NCI-H226 (cell line): ENCODE data around the gene ELAC2.

Source experiments
- DNase-seq: peaks from one replicate; pipeline ENCODE4 v3.0.0-alpha.2; 2015

ELAC2 gene

DNA sequence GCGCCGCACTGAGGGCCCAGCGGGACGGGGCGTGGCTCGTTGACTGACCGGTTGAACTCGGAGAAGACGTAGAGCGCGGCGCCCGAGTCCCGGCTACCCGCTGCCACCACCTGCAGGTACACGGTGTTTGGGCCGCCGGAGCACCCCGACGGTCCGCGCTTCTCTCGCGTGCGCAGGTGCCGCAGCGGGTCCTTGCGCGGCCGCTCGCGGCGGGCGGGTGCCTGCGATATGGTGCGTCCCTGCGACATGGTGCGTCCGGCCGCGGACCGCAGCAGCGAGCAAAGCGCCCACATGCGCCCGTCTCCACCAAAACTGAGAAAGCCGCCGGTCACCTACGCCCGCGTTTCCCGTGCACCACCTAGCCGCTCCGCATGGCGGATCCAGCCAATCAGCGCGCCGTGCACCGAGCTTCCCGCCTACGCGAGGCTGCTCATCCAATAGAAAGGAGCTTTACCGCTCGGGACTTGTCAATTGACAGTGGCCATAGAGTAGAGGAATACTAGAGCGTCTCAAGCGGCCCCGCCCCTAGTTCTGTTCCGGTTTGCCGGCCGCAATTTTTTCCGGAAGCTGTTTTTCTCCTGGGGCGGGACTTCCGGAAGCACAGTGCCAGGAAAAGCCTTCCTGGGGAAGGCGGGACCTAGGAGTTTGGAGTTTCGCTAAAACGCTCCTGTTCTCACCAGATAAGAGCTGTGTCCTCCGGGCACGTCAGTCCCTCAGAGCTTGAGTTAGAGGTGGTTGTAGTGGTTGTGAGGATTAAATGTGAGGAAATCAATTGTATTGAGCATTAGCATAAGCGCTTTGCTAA lies at the start of gene ELAC2:
ELAC2 (minus strand) TSS at position 373 of the 805 bp plus-strand sequence; CDS start at position 293, 80 bp downstream.
- DNase-seq, result peak; percentile 97

DNA sequence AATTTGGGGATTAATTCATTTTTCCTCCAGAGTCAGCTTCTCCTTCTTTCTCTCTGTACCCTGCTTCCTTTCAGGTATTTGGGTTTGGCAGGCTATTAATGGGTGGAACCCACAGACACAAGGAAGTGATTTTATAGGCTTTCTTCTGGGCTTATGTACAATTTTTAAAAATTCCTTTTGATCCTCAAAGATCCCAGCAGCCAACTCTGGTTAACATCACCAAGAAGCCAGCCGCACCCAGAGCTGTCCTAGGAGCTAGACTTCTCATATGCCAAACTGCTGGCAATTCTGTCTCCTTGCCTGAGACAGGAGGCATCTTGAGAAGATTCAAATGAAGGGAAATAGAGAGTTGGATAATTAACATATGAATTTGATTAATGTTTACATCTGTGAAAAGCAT lies 47.2 kb upstream of the ELAC2 start:
- no peak for DNase-seq

DNA sequence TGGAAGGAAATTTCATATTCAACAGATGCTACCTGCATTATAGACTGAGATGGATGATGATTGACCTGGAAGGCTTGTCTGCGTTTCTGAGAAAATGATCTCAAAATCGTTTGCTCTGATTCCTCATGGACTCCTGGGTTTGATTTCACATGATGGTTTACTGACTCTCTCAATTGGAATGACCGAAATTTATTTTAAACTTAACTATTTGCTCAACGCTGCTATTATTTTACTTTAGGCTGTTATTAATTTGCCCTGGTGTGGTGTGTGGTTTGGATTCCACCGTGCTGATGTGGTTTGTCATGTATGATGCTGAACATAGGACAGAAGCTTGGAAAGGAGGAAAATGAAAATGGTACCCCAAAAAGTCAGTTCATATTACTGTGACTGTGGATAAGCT lies 37.3 kb upstream of the ELAC2 start:
- no peak for DNase-seq

GRCh38 chr17:13054666-13055065 lies 36.8 kb upstream of the ELAC2 start:
- no peak for DNase-seq

DNA sequence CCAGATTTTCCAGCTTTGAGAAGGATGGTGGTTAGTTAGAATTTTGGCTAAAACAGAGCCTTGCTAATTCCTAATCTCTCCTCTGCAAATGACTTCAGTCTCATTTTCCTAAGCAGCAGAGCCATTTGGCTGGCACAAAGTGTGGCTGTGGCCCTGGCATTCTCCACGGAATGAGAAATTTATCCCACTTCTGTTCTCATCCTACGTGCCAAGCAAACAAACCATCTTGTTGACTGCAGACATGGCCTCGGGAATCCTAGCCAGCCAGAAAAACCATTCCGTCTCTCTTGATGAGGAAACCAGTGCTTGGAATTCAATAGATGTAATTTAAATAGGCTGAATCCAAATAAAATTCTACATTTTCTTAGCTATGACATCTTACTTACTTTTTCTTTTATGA lies 34.1 kb upstream of the ELAC2 start:
- no peak for DNase-seq

DNA sequence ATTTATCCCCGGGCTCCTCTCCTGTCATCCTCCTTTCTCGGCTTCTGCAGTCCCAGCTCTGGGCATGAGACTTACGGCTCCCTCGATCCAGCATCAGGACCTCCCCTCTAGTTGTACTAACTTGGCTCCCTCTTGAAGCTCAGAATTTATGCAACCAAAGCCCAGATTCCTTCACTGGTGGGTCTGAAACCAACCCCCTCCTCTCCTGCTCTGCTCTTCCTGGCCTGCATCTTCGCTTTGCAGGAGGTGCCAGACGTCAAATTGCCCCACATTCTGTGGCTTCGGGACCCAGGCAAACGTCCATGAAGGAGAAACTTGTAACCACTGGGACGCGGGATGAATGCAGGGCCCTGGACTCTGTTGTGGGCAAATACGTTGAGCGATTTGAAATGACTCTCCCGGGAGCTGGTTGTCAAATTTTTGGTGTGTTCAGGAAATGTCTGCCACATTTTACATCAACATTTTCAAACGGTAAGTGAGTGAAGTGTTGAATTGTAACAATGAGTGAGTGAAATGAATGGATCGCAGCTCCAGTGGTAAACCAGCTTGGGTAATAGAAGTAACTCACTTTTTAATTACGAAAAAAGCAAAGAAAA lies 29.3 kb upstream of the ELAC2 start:
- DNase-seq, result no peak

GRCh38 chr17:13046361-13046760 lies 28.5 kb upstream of the ELAC2 start:
- DNase-seq, result no peak

GRCh38 chr17:13044572-13045065 lies 26.8 kb upstream of the ELAC2 start:
- no peak for DNase-seq

DNA sequence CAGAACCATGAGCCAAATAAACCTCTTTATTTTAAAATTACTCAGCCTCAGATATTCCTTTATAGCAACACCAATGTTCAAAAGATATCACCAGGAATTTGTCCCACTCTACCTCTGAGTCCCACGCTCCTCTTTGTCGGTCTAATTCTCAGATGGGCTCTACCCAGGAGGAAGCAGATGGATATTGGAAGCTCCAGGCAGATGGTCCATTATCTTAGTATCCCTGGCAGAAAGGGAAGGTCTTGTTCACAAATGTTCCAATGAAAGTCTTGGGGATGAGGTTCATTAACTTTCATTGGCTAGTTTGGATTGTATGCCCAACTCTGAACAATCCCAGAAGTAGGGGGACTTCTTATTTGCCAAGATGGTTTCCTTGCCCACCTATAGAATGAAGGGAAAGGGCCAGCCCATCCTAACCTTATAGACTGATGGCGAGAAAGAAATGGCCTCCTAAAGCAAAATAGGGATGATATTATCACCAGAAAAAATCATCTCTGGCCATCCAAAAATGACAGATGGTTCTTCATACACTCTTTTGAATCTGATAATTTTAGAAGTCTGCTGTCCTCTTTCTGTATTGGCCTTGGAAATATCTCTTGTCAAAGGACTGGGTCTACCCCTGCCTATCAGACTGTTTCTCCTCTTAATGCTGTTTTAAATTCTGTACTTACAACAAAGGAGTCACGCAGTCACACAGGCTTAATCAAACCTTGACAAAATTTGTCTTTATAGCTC lies 21.3 kb upstream of the ELAC2 start:
- DNase-seq, result no peak

GRCh38 chr17:13036751-13037150 lies 18.9 kb upstream of the ELAC2 start:
- DNase-seq, result no peak

DNA sequence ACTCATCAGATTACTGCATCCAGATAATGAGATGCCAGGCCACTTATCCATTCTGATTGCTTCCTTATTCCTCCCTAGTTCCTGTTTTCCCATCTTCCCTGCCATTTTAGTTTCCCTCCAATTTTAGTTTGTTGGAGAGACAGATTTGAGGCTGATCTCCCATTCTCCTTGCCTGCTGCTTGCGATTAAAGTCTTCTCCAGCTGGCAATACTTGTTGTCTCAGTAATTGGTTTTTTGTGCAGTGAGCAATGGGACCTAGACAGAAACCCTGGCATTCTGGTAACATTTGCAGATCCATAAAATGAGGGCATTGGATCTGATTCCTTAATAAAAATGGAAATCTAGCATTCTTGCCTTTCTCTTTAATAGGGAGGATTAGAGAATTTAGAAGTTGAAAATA lies 17.6 kb upstream of the ELAC2 start:
- DNase-seq, result no peak

- peak; percentile 11 for DNase-seq
These were observed 14.0 kb upstream of the ELAC2 start for GRCh38 chr17:13031718-13032350.

- no peak for DNase-seq
These were observed 12.9 kb upstream of the ELAC2 start for GRCh38 chr17:13030459-13031300.

- no peak for DNase-seq
These were observed 12.2 kb upstream of the ELAC2 start for GRCh38 chr17:13030056-13030455.

GRCh38 chr17:13029340-13029739 lies 11.5 kb upstream of the ELAC2 start:
- no peak for DNase-seq

DNA sequence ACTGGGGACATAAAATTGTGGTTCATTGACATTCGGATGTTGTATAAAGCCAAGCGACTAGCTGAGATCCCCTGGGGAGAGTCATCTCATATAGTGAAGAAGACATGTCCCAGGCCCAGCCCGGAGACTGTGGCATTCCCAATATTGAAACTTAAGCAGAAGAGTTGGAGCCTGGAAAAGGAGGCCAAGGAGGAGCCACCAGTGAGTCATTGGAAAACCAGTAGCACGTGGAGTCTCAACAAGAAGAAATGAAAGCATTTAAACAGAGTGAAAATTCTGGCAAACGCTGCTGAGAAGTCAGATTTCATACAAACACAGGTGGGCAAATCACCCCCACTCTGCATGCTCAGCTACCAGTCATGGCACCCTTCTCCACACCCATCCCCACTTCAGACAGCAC lies 9.4 kb upstream of the ELAC2 start:
- no peak for DNase-seq

GRCh38 chr17:13025687-13026086 lies 7.9 kb upstream of the ELAC2 start:
- DNase-seq, result no peak

- DNase-seq, result no peak
These were observed 7.4 kb upstream of the ELAC2 start for GRCh38 chr17:13025258-13025627.

DNA sequence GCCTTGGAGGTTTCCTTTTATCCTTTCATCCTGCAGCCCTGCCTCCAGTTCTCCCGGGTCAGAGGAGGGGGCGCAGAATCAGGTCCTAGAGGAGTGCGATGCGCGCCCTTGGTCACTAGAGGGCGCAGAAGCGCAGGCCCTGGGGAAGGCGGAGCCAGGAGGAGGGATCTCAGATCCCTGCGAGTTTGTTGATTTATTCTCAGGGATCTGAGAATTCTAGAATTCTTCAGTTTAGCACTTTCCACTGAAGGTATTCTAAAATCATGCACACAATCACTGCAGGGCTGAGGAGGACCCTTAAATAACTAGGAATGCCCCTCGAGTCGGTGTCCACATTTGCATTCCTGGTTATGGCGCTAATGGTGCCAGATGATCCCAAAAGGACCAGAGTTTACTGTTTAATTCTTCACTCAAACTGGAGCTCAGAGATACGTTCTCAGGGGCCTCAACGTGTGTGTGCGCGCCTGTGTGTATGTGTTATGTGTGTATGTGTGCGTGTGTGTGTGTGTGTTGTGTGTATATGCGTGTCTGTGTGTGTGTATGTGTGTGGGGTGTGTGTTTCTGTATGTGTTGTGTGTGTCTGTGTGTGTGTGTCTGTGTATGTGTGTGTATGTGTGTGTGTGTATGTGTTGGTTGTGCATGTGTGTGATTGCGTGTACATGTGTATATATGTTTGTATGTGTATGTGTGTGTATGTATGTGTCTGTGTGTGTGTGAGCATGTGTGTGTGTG lies 6.9 kb upstream of the ELAC2 start:
- DNase-seq, result peak; percentile 38

GRCh38 chr17:13024016-13024415 lies 6.2 kb upstream of the ELAC2 start:
- DNase-seq, result peak; percentile 18

GRCh38 chr17:13016881-13017654 lies 759 bp downstream of the ELAC2 start:
- no peak for DNase-seq
